GM06990 (cell line): ENCODE measurements around the gene F13A1.

Experiments
- DNase-seq: peaks from one replicate; pipeline ENCODE4 v3.0.0-alpha.2; 2011; ENCODE audit not compliant: insufficient read length; ENCODE audit errors: extremely low read depth
- H3K27me3 ChIP-seq: replicated peaks from 2 replicates; pipeline ENCODE4 v1.6.0; 2011; ENCODE audit warnings: low read length; ENCODE audit not compliant: control insufficient read depth, insufficient read depth
- H3K36me3 ChIP-seq: 2 replicates; pipeline ENCODE4 v1.5.1; 2011; ENCODE audit warnings: low read length; ENCODE audit not compliant: control insufficient read depth, insufficient read depth
- H3K4me3 ChIP-seq: replicated peaks from 2 replicates; pipeline ENCODE4 v1.5.1; 2011; ENCODE audit warnings: low read depth, mild to moderate bottlenecking, control low read depth, low read length
- TF ChIP-seq, protein P1 (sequence below): IDR thresholded peaks from 2 replicates; pipeline ENCODE4 v1.5.1; 2011; ENCODE audit warnings: low read length, control low read depth, mild to moderate bottlenecking, inconsistent platforms; ENCODE audit not compliant: insufficient read depth, poor library complexity, severe bottlenecking

Gene F13A1

DNA sequence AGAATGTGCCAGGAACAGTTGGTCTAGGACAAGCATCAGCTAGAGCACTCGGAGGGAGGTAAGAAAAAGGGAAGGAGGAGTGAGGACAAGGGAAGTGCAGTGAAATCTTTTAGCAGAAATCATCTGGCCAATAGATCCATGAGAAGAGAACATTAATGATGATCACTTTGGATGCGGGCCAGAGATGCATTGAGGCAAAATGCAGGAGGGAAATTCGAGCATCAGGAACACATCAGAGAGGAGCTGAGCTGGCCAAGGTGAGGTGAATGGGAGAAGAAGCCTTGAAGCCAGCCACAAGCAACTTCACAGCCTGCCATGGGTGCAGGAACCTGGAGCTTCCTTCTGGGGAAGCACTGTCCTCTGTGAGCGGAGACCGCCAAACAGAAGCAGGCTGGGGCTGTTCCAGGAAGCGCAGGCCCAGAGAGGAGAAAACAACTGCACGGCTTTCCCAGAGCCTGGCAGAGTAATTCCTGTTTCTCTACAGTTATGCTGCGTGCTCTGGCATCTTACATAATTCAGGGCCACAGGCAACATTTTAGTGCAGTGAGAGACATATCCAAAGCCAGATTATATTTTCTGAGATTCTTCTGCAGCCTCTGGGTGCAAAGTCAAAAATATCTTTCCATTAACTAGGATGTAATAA, 143.8 kb downstream of the F13A1 start:
- Histone ChIP-seq H3K27me3 (no peaks in the 10 kb centered on the region; the same call in 1 of the 2 replicates), H3K4me3 (no peak overlapping the region), H3K36me3 (no peaks in the 10 kb centered on the region)
- no peak for DNase-seq
- TF ChIP-seq, protein P1, sequence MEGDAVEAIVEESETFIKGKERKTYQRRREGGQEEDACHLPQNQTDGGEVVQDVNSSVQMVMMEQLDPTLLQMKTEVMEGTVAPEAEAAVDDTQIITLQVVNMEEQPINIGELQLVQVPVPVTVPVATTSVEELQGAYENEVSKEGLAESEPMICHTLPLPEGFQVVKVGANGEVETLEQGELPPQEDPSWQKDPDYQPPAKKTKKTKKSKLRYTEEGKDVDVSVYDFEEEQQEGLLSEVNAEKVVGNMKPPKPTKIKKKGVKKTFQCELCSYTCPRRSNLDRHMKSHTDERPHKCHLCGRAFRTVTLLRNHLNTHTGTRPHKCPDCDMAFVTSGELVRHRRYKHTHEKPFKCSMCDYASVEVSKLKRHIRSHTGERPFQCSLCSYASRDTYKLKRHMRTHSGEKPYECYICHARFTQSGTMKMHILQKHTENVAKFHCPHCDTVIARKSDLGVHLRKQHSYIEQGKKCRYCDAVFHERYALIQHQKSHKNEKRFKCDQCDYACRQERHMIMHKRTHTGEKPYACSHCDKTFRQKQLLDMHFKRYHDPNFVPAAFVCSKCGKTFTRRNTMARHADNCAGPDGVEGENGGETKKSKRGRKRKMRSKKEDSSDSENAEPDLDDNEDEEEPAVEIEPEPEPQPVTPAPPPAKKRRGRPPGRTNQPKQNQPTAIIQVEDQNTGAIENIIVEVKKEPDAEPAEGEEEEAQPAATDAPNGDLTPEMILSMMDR = no peak

- Histone ChIP-seq H3K4me3 (no peak overlapping the region), H3K27me3 (no peaks in the 10 kb centered on the region; the same call in 1 of the 2 replicates), H3K36me3 (no peaks in the 10 kb centered on the region)
- DNase-seq = no peak
- TF ChIP-seq, protein P1 = no peak
Observed at GRCh38 chr6:6176127-6176526, 144.3 kb downstream of the F13A1 start.

DNA sequence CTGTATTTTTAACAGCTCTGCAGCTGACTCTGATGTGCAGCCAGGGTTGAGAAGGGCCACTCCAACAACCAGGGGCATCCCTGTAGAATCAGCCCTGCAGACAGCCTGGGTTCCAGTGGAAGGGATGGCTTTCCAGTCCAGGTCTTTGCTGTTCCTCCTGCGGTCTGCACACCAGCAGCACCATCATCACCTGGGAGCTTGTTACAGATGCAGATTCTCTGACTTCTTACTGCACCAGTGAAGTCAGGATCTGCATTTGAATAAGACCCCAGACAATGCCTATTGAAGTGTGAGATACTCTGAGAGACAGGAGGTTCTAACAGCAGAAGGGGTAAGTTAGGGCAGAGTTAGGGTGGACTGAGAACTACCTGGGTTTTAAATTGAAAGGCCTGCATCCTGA, 151.3 kb downstream of the F13A1 start:
- H3K27me3 ChIP-seq = no peaks in the 10 kb centered on the region
- TF ChIP-seq, protein P1 = no peak
- no peak overlapping the region for H3K4me3 ChIP-seq
- no peak for DNase-seq
- no peaks in the 10 kb centered on the region for H3K36me3 ChIP-seq

DNA sequence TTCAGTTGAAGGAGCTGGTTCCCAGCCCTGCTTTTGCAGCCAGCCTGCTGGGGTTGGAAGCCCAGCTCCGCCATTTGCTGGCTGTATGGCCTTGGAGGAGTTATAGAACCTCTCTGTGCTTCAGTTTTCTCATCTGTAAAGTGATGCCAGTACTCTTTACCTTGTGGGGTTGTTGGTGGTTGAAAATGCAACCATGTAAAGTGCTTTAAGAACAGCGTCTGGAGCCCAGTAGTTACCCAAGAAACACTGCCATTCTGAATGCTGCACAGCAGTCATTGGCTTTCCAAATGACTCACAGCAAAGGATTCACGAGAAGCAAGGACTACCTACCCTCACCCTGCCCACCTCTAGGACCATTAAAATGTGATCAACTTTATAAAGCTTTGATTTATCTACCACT, 154.4 kb downstream of the F13A1 start:
- no peak for DNase-seq
- TF ChIP-seq, protein P1 = no peak
- Histone ChIP-seq H3K4me3 (no peak overlapping the region), H3K27me3 (no peaks in the 10 kb centered on the region), H3K36me3 (no peaks in the 10 kb centered on the region)

GRCh38 chr6:6164367-6164766, 156.1 kb downstream of the F13A1 start:
- DNase-seq = no peak
- no peaks in the 10 kb centered on the region for H3K36me3 ChIP-seq
- TF ChIP-seq, protein P1 = no peak
- H3K27me3 ChIP-seq = no peaks in the 10 kb centered on the region
- H3K4me3 ChIP-seq = no peak overlapping the region

GRCh38 chr6:6154335-6154734, 166.1 kb downstream of the F13A1 start:
- TF ChIP-seq, protein P1 = no peak

More at GRCh38 chr6:6154335-6154734, 166.1 kb downstream of the F13A1 start:
- Histone ChIP-seq H3K27me3 (no peaks in the 10 kb centered on the region), H3K36me3 (no peaks in the 10 kb centered on the region), H3K4me3 (no peak overlapping the region)
- no peak for DNase-seq
